Head of caudate nucleus (tissue), 42 donors: ENCODE results near the gene GFRA4.
A peak's percentile ranks its signal among the peaks of the same experiment; 100 is the strongest.

ENCODE experiments used
- DNase-seq, 42 donors: peaks; one replicate each; pipeline versions ENCODE4 v3.0.0 to v3.0.0-alpha.2; 2020 to 2021; ENCODE audit warnings: mixed read lengths in 7 of 42
- intact Hi-C: fragments of 100-400 bp; cut with DNase I; formaldehyde crosslinking; loops from one replicate; pipeline ENCODE4 v1.15.0; 2022

The GFRA4 gene, protein sequence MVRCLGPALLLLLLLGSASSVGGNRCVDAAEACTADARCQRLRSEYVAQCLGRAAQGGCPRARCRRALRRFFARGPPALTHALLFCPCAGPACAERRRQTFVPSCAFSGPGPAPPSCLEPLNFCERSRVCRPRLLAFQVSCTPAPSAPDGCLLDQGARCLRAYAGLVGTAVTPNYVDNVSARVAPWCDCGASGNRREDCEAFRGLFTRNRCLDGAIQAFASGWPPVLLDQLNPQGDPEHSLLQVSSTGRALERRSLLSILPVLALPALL

DNA sequence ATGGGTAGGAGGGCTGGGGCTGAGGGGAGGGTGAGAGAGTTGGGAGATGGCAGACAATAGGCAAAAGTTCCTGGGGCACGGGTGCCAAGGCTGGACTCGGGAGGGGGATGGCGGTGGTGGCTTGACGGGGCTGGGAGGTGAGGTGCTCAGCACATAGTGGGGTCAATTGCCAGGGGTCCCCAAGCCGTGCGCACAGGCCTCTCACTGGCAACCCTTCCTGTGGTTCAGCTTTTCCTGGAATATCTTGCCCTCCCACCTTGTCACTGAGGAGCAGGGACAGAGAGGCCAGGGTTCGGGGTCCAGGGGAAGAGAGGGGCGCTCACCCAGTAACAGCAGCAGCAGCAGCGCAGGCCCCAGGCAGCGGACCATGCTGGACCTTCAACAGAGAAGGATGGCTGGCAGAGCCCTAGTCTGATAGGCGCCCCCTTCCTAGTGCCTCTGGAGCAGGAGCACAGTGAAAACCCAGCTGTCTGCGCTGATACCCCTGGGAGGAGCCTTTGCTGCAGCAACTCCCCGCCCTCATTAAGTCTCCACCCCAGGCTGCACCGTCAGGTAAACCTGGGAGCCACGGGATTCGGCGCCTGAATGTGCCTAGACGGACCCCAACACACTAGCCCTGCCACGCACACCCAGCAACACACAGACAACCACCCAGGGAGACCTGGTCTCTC is at the start of gene GFRA4:
TSS of gene GFRA4 (minus strand) at position 369 of the 671 bp plus-strand sequence. CDS start at position 369, 0 bp downstream.
- DNase-seq, result no peak
- intact Hi-C loops, result no loop called here

DNA sequence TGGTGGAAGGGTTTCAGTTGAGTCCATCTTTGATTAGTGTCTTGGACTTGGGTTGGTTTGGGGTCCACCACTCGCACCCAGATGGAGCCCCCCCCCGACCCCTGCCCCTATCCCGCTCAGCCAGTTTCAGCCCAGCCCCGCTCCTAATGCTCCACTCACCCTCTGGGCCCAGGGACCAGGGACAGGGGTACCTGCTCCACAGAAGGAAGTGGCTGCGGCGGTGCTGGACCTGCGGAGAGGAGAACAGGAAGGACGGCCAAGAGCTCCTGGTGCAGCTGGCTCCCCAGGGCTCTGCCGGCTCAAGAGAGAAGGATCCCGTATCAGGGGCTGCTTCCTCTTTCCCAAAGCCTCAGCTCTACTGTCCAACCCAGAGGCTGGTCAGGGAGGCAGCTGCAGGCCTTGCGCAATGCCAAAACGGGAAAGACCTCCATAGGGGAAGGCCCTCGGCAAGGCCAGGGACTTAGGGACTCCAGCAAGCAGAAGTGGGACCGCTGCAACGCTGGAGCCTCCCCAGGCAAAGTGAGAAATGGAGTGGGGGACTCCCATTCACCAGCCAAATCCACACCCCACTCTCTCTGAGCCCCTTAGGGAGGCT is 49.2 kb upstream of the GFRA4 start, which contains the start of gene SIGLEC1:
TSS of gene SIGLEC1 (minus strand) at position 322 of the 595 bp plus-strand sequence. CDS start 5,472 bp downstream, outside the sequence.
- peak in 40 of 42 donors; percentile 15 to 73 (median 50) for DNase-seq
- intact Hi-C loops, result loop anchor here (5.0 kb wide), 1 partner anchor 35 kb away; no protein-coding TSS in a partner anchor

DNA sequence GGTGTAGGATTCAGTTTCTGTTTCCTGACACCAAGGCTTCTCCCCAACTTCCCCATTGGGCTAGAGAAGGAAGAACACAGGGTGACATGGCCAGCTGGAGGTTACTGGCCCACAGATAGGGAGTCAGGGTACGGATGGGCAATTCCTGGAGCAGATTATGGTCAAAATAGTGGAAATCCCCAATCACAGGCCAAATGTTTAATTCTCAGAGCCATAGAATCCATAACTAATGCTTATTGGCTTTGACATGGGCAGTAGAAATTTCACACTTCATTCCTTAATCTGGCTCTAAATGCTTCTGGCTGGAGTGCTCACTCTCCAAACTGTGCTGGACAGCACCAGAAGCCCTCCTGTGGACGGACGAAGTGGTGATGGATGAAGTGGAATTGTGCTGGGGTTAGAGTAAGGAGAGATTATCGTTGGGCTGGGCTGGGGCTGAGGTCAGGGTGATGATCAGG is 48.3 kb upstream of the GFRA4 start:
- intact Hi-C loops, result loop anchor here (5.0 kb wide), 1 partner anchor 34 kb away; no protein-coding TSS in a partner anchor
- peak in 1 of 42 donors; percentile 47 for DNase-seq

DNA sequence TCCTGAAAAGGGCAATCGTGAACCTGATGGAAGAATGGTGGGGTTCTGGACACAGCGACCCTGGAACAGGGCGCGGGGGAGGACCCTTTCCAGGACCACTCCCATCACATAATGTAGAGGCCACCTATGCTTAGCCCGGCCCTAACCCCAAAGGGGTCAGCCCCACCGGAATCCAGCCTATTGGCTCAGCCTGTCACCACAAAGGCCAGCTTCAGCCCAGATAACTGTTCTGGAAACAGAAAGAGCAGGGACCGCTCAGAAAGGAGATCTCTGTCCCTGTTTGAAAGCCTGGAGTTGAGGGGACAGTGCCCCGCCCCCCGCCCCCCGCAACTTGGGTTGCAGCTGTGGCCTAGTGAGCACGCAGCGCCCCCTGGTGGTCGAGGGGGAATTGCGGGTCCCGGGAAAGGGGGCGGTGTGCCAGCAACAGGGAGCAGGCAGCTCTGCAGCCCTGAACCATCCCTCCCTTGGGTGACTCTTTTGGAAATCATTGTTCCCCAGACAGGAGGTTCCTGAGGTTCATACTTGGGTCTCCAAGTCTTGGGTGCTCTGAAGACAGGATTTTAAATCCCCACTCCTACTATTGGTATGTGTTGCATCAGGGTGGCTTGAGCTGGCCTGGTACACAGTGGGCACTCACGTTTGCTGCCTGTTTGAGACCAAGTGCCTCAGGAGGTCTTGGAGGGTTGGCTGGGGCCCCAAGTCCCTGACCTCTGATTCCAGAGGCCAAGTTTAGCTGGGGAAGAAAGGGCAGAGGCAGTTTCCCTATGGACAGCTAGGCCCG is 47.7 kb upstream of the GFRA4 start:
- intact Hi-C loops, result loop anchor here (5.0 kb wide), 1 partner anchor 34 kb away; no protein-coding TSS in a partner anchor
- DNase-seq, result peak; percentile 38 to 93 (median 82)

DNA sequence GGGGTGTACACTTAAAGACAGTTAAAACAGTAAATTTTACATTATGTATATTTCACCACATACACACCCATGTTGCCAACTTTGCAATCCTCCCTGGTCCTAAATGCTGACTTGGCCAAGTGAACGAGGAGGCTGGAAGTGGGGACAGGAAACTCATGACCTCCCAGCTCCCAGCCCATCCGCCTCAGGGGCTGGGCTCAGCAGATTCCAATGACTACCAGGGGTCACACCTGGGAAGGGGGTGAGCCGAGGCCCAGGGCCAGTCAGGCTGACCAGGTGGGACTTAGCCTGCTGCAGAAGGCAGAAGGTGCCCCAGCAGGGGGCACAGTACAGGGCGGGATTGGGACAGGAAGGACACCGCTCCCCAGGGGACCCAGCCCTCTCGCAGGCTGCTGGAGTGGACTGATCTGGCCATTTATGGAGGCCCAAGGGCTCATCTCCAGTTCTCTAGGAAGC is 46.8 kb upstream of the GFRA4 start:
- no peak for DNase-seq

DNA sequence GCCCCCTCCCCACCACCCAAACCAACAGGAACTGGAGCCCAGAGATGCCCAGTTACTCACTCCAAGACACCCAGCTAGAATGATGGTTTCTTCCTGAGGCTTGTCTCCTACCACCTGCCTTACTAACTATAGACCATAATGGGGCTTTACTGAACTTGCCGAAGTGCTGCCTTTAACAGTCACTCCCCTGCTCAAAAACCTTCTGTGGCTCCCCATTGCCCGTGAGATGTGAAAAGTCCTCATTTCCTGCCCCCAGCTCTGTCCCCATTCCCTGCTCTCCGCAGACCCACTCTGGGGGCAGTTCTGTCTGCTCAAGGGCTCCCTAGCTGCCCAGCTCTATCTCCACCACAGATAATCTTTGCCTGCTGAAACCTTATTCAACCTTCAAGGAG is 44.3 kb upstream of the GFRA4 start:
- DNase-seq, result no peak
- intact Hi-C loops, result no loop called here

More for the DNA sequence above, 46.8 kb upstream of the GFRA4 start:
- intact Hi-C loops, result loop anchor here (5.0 kb wide), 1 partner anchor 33 kb away; no protein-coding TSS in a partner anchor

DNA sequence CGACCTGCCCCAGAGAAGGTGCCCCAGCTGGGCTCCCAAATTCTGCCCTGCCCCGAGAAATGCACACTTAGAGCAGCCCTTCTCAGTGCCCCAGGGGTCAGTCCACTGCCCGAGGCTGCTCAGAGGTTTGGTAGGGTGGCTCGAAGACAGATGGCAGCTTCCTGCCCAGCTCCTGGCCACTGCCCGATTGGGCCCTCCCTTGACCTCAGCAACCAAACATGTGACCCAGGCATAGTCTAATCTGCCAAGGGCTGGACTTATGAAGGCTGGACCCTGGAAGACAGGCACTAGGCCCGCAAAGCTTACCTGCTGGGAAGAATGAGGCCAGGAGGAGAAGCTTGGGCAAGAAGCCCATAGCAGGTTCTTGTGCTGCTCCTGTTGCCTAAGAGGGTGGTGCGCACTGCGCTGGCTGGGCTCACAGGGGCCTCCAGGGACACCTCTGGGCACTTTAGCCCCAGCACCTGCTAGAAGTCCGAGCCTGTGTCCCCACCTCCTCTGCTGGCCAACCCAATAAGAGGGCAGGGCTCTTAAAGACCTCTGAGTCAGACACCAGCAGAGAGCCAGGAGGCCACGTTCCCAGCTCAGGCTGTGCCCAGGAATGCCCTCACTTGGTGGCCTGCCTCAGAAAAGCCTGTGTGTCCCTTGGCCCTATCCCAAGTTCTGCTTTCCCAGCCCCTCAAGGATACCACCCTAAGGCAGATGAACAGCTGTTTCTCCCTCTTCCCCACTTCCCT is 43.7 kb upstream of the GFRA4 start:
- DNase-seq, result peak in 4 of 42 donors; percentile 7 to 56 (median 36)

DNA sequence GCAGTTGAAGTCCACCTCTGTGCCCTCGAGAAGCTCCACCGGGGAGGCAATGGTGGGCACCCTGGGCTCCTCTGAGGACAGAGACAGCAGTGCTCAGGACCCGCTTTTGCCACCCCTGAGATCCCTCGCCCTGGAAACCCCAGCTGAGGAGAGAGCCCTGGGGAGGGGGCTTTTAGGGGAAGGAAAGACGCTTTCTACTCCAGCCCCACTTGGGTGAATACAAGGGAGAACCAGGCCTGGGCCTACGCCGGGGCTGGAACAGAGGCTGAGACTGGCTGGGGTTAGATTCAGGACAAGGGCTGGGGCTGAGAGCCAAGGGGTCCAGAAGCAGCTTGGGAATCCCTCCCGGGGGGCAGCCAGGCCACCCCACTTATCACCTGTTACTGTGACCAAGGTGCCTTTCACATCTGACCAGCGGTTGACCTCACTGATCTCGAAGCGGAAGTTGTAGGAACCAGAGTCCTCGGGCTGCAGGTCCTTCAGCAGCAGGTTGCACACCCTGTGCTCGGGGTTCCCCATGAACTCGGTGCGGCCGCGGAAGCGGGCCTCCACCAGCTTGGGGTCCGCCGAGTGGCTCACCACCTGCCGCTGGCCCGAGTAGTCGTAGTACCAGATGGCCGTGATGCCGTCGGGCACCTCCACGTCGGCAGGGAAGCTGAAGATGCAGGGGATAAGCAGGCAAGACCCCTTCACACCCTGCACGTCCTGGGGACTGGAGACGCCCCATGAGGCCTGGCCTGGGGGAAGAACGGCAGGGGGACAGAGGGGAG is 43.0 kb upstream of the GFRA4 start:
- intact Hi-C loops, result no loop called here
- no peak for DNase-seq

More for the DNA sequence above, 43.7 kb upstream of the GFRA4 start:
- intact Hi-C loops, result no loop called here

DNA sequence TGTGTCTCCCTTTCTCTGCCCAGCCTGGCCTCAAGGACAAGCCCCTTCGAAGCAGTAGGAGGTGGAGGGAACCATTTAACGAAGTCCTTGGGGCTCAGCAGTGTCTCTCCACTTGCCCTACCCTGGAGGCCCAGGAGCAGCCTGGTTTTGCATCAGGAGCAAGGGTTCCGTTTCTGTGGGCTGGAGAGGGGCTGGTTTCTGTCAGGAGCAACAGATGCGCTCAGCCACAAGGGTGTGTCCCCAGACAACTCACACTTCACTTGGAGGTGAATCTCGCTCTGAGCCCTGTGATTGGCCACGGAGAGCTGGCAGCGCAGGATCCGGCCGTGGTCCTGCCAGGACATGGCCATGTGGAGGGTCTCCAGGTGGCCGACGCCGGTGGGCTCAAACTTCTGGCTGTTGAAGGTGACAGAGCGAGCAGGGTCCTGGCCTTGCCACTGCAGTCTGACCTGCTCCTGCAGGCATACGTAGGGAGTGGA is 42.3 kb upstream of the GFRA4 start:
- intact Hi-C loops, result no loop called here
- no peak for DNase-seq

DNA sequence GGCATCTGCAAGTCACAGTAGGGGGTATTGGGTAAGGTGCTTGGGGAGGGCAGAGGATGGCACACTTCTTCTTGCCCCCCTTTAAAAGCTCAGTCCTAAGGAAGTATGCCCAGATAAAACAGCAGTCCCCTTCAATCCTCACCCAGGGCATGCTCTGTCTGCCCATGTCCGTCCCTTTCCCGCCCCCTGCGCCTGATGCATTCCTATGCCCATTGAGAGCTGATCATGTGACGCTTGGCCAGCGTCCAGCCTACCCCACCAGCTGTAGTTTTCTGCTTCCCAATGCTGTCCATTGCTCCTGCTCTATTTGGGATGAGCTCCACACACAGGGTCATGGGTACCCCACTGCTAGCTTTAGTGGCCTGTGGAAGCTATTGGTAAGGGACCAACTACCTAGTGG is 40.9 kb upstream of the GFRA4 start:
- no peak for DNase-seq
- intact Hi-C loops, result no loop called here

DNA sequence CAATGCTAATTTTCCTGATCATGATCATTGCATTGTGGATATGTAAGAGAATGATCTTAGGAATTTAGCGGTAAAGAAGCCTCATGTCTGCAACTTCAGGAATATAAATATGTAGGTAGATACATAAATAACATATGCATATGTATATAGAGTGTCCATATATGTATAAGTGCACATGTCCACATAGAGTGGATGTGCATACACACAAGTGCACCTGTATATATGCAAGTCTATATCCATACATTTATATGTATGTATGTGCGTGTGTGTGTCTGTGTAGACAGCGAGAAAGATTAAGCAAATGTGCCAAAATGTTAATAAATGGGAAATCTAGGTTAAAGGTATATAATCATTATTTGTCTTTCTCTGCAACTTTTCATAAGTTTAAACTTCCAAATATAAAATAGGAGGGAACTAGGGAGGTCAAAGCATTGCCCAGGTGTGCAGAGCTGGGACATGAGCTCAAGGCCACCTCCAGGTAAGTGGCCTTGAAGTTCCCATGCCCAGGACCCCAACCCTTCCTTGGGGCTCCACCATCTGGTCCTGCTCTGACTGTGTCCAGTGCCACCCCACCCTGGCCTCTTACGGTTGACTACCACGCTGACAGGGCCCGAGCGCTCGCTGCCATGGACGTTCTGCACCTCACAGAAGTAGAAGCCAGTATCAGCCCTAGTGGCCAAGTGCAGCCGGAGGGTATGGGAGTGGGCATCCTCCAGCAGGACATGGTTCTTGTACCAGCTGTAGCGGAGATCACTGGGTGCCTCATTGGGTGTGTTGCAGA is 39.6 kb upstream of the GFRA4 start:
- DNase-seq, result no peak
- intact Hi-C loops, result no loop called here

DNA sequence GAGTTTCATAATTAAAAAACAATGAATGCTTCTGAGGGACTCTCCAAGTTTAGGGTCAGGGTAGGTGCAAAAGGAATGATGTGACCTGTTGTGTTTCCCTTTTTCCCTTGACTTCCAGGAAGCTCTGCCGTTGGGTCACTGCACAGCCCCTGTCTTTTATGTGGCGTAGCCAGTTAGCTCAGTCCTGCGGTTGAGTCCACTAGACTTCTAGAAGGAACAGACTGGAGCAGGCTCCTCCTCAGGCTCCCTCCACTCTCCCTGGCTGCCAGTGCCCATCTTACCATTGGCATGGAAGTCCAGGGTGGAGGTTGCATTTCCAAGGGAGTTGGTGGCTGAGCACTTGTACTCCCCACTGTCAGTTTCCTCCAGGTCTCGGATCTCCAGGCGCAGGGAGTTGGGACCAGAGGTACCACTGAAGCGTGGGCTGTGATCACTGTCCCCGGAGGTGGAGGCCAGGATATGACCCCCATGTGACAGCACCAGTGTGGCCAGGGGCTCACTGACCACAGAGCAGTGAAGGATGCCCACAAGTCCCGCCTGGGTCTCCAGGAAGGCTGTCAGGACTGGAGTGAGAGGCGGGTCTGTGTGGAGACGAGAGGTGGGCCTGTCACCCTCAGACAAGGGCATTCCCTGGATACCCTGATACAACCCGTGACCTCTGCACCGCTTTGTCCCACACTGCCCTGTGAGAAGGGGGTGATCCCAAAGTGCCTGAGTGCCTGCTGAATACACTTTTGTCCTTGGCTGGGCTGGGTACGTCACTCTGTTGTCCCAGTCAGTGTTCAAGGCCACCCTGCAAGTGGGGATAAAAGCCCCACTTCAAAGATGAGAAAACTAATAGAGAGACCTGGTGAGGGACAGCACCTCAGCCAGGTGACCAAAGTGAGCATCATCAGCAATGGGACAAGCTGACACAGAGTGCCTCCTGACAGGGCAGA is 38.1 kb upstream of the GFRA4 start:
- intact Hi-C loops, result no loop called here
- DNase-seq, result no peak

DNA sequence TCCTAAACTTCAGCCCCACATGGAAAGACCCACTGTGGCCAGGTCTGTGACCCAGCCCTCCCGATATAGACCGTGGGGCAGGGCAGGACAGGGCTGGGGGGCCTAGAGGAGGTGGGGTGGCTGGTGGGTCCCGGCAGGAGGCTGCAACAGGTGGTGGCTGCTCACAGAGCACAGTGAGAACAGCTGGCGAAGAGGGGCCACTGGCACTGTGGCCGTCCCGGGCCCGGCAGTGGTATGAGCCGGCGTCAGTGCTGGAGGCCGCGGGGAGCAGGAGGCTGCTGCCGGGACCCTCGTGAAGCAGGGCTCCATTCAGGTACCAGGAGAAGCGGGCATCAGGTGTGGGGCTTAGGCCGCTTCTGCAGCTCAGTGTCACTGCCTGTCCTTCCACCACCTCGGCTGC is 35.8 kb upstream of the GFRA4 start:
- DNase-seq, result no peak
- intact Hi-C loops, result no loop called here

DNA sequence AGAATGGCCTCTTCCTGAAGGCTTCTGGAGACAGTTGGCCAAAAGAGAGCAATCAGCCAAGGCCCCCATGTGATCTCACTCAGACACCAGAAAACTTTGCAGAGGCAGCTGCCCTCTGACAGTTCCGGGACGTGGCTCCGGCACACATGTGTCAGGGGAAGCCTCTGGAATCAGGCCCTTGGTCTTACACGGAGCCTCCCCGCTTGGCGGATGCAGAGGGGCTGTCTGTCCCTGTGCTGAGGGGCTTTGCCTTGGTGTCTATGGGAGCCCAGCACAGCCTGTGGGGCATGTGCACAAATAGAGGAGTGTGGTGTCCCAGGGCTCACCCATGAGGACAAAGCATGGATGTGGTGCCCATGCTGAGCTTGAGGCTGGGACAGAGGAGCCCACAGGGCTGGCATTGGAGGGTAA is 35.4 kb upstream of the GFRA4 start:
- intact Hi-C loops, result no loop called here

DNA sequence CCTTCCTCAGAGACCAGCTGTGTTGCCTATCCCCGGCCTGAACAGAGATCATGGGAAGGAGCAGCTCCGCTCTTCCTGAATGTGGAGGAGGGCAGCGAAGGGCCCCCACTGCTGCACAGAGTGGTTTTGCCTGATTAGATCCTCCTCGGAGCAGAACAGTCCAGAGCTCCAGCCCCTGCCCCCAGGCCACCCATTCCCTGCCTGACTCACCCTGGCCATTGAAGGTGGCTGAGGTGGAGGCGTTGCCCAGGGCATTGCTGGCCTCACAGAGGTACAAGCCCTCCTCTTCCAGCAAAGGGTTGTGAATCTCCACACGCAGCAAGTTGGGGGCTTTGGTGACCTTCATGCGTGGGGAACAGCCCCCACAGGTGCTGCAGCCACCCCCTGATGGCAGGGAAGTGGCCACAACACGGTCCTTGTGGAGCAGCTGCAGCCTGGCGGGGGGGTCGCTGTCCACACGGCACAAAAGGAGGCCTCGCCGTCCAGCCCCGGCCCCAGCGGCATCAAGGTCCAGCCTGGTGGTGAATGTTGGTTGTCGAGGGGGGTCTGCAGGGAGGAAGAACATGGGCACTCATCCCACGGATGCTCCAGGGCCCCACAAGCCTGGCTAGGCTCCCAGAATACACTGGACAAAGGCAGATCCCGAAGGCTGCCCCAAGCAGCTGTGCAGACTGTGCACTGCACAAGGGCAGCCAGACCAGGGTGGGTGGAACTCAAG is 34.5 kb upstream of the GFRA4 start:
- intact Hi-C loops, result no loop called here
- no peak for DNase-seq

More for the DNA sequence above, 35.4 kb upstream of the GFRA4 start:
- no peak for DNase-seq
